ENCODE data around the gene XPR1. TPM values are rescaled to one million over a fixed set of nuclear protein-coding genes. Genes with fewer than 3 reads are reported as not detected.
A peak's percentile ranks its signal among the peaks of the same experiment; 100 is the strongest.

Gene XPR1
- total RNA-seq, 1 donor from 2014 or later: 35.2 TPM

DNA sequence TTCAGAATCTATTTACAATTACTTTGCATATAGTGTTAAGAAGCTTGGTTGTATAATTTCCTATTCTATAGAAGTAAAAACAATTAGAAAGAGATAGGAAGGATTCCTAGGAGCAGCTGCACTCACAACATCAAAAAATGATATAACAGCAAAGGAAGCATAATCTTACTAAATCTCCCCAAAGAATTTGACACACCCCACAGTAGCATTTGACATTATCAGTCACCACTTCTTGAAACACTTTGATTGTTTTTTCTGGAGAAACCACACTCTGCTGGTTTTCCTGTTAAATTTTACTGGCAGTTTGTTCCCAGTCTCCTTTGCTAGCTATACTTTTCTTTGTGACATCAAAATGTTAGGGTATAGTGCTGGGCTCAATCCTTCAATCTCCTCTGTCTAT, 180.1 kb downstream of the XPR1 start:
- H3K36me3 Mint-ChIP-seq (ENCODE audit: low read depth, unreplicated experiment): peaks cover 6% of the 10 kb centered on the region

DNA sequence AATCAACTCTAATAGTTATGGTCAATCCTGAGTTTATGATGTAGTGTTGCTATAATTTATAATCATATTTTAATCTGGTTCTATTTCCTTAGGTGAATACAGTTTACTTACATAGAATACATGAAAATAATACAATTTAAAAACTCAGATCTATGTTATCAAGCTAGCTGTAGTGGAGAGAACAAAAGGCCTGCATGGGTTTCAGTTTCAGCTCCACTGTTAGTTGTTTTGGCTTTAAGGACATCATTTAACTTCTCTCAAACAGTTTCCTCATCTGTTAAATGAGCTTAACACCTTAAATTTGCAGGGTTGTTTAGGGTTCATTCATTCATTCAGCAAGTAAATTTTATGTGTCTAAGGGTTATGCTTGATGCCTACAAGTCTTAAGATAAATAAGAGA, 182.4 kb downstream of the XPR1 start:
- Histone ChIP-seq H3K4me1 (ENCODE audit: insufficient read depth, low read length) (no peaks in the 10 kb centered on the region), H3K79me2 (ENCODE audit: insufficient read depth, low read length) (no peaks in the 10 kb centered on the region), H4K20me1 (ENCODE audit: insufficient read depth, low read length) (no peaks in the 10 kb centered on the region), H3K4me2 (ENCODE audit: low read length) (no peak overlapping the region), H3K9ac (ENCODE audit: low read length) (no peak overlapping the region), H3K36me3 (ENCODE audit: insufficient read depth, low read length) (no peaks in the 10 kb centered on the region), H3K4me3 (ENCODE audit: insufficient read depth, low read depth, low read length) (no peak overlapping the region), H3K9me3 (ENCODE audit: insufficient read depth, low read depth, low read length) (no peaks in the 10 kb centered on the region), H3K27ac (ENCODE audit: low read depth, low read length) (no peak overlapping the region), H3K27me3 (ENCODE audit: insufficient read depth, low read length) (no peaks in the 10 kb centered on the region), H2AFZ (ENCODE audit: low read depth, low read length) (no peak overlapping the region)
- FAIRE-seq: no peak
- Mint-ChIP-seq H3K36me3 (ENCODE audit: low read depth, unreplicated experiment) (peaks cover 3% of the 10 kb centered on the region), H3K27me3 (ENCODE audit: low read depth, unreplicated experiment) (no peaks in the 10 kb centered on the region), H3K27ac (ENCODE audit: unreplicated experiment) (no peak overlapping the region), H3K4me3 (ENCODE audit: unreplicated experiment) (no peak overlapping the region), H3K4me1 (ENCODE audit: low read depth, unreplicated experiment) (peaks cover 6% of the 10 kb centered on the region), H3K9me3 (ENCODE audit: unreplicated experiment) (no peaks in the 10 kb centered on the region)
- TF ChIP-seq, protein P1, sequence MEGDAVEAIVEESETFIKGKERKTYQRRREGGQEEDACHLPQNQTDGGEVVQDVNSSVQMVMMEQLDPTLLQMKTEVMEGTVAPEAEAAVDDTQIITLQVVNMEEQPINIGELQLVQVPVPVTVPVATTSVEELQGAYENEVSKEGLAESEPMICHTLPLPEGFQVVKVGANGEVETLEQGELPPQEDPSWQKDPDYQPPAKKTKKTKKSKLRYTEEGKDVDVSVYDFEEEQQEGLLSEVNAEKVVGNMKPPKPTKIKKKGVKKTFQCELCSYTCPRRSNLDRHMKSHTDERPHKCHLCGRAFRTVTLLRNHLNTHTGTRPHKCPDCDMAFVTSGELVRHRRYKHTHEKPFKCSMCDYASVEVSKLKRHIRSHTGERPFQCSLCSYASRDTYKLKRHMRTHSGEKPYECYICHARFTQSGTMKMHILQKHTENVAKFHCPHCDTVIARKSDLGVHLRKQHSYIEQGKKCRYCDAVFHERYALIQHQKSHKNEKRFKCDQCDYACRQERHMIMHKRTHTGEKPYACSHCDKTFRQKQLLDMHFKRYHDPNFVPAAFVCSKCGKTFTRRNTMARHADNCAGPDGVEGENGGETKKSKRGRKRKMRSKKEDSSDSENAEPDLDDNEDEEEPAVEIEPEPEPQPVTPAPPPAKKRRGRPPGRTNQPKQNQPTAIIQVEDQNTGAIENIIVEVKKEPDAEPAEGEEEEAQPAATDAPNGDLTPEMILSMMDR (IDR thresholded peaks at IDR 0.05; ENCODE audit: insufficient read depth, low read depth, low read length): no peak
- no peak for TF ChIP-seq EZH2 (IDR thresholded peaks at IDR 0.05; ENCODE audit: insufficient read depth, low read length)
- DNase-seq (ENCODE audit: low read depth): no peak

More for the DNA sequence above, 180.1 kb downstream of the XPR1 start:
- H3K27me3 ChIP-seq (ENCODE audit: insufficient read depth, low read length): no peaks in the 10 kb centered on the region
- no peak overlapping the region for H3K4me2 ChIP-seq (ENCODE audit: low read length)
- H3K4me1 Mint-ChIP-seq (ENCODE audit: low read depth, unreplicated experiment): peaks cover 6% of the 10 kb centered on the region
- H3K4me3 ChIP-seq (ENCODE audit: insufficient read depth, low read depth, low read length): no peak overlapping the region
- H3K9me3 Mint-ChIP-seq (ENCODE audit: unreplicated experiment): no peaks in the 10 kb centered on the region
- H3K4me1 ChIP-seq (ENCODE audit: insufficient read depth, low read length): no peaks in the 10 kb centered on the region
- no peak overlapping the region for H3K27ac Mint-ChIP-seq (ENCODE audit: unreplicated experiment)
- H3K79me2 ChIP-seq (ENCODE audit: insufficient read depth, low read length): no peaks in the 10 kb centered on the region
- DNase-seq (ENCODE audit: low read depth) (peak; percentile 30), FAIRE-seq (peak; percentile 37)
- H2AFZ ChIP-seq (ENCODE audit: low read depth, low read length): no peak overlapping the region
- H3K9me3 ChIP-seq (ENCODE audit: insufficient read depth, low read depth, low read length): no peaks in the 10 kb centered on the region
- no peaks in the 10 kb centered on the region for H3K27me3 Mint-ChIP-seq (ENCODE audit: low read depth, unreplicated experiment)
- H3K4me3 Mint-ChIP-seq (ENCODE audit: unreplicated experiment): no peak overlapping the region
- H3K36me3 ChIP-seq (ENCODE audit: insufficient read depth, low read length): peaks cover 3% of the 10 kb centered on the region
- H4K20me1 ChIP-seq (ENCODE audit: insufficient read depth, low read length): no peaks in the 10 kb centered on the region
- H3K9ac ChIP-seq (ENCODE audit: low read length): no peak overlapping the region
- no peak for TF ChIP-seq EZH2 (IDR thresholded peaks at IDR 0.05; ENCODE audit: insufficient read depth, low read length)
- TF ChIP-seq, protein P1 (IDR thresholded peaks at IDR 0.05; ENCODE audit: insufficient read depth, low read depth, low read length): no peak
- H3K27ac ChIP-seq (ENCODE audit: low read depth, low read length): no peak overlapping the region

DNA sequence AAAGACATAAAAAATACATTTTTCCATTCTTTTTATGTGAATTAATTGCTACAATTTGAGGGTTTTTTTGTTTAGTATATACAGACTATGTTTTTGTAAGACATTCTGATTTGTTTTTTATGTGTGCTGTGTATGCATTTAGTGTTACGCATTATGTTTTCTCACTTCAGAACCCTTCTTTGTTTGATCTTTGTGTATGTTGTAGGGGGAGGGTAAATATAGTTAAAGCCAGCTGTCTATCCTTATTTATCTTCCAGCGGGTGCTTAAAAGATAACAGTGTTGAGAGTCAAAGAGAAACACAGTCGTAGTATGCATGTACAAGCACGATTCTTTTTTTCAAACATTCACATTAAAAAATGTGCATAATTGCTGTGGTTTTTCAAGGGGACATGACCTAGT, 183.4 kb downstream of the XPR1 start:
- no peaks in the 10 kb centered on the region for H4K20me1 ChIP-seq (ENCODE audit: insufficient read depth, low read length)
- H3K9me3 ChIP-seq (ENCODE audit: insufficient read depth, low read depth, low read length): no peaks in the 10 kb centered on the region
- H3K9ac ChIP-seq (ENCODE audit: low read length): no peak overlapping the region
- no peak overlapping the region for H3K27ac ChIP-seq (ENCODE audit: low read depth, low read length)
- H2AFZ ChIP-seq (ENCODE audit: low read depth, low read length): no peak overlapping the region
- H3K27me3 ChIP-seq (ENCODE audit: insufficient read depth, low read length): no peaks in the 10 kb centered on the region
- no peak overlapping the region for H3K4me2 ChIP-seq (ENCODE audit: low read length)
- Mint-ChIP-seq H3K36me3 (ENCODE audit: low read depth, unreplicated experiment) (peaks cover 3% of the 10 kb centered on the region), H3K4me1 (ENCODE audit: low read depth, unreplicated experiment) (peaks cover 6% of the 10 kb centered on the region), H3K27me3 (ENCODE audit: low read depth, unreplicated experiment) (no peaks in the 10 kb centered on the region), H3K9me3 (ENCODE audit: unreplicated experiment) (no peaks in the 10 kb centered on the region), H3K27ac (ENCODE audit: unreplicated experiment) (no peak overlapping the region), H3K4me3 (ENCODE audit: unreplicated experiment) (no peak overlapping the region)
- H3K79me2 ChIP-seq (ENCODE audit: insufficient read depth, low read length): no peaks in the 10 kb centered on the region
- H3K4me1 ChIP-seq (ENCODE audit: insufficient read depth, low read length): no peaks in the 10 kb centered on the region
- no peaks in the 10 kb centered on the region for H3K36me3 ChIP-seq (ENCODE audit: insufficient read depth, low read length)
- no peak overlapping the region for H3K4me3 ChIP-seq (ENCODE audit: insufficient read depth, low read depth, low read length)
- TF ChIP-seq EZH2 (IDR thresholded peaks at IDR 0.05; ENCODE audit: insufficient read depth, low read length): no peak
- TF ChIP-seq, protein P1 (IDR thresholded peaks at IDR 0.05; ENCODE audit: insufficient read depth, low read depth, low read length): no peak
- FAIRE-seq: no peak
- DNase-seq (ENCODE audit: low read depth): no peak
